NCI-H2171 (cell line): ENCODE data around the gene NR3C1.
A peak's percentile ranks its signal among the peaks of the same experiment; 100 is the strongest.

Experiments used
- DNase-seq: peaks from one replicate; lab custom pipeline; 2025; lab: John Stamatoyannopoulos, UW

Gene NR3C1

GRCh38 chr5:143403593-143404415 is at the start of gene NR3C1:
NR3C1 (minus strand) TSS chr5:143403686; CDS start chr5:143400839, 2,847 bp downstream.
- peak; percentile 73 for DNase-seq

- DNase-seq, result no peak
Measured at GRCh38 chr5:143449772-143450171, 46.3 kb upstream of the NR3C1 start.

- DNase-seq, result no peak
Measured at GRCh38 chr5:143448518-143448917, 45.0 kb upstream of the NR3C1 start.

- DNase-seq, result no peak
Measured at GRCh38 chr5:143447983-143448382, 44.5 kb upstream of the NR3C1 start.

GRCh38 chr5:143446535-143447226 is 43.2 kb upstream of the NR3C1 start:
- DNase-seq, result no peak

GRCh38 chr5:143445776-143446175 is 42.3 kb upstream of the NR3C1 start:
- no peak for DNase-seq

GRCh38 chr5:143443330-143443729 is 39.8 kb upstream of the NR3C1 start:
- DNase-seq, result no peak

- no peak for DNase-seq
Measured at GRCh38 chr5:143442385-143442784, 38.9 kb upstream of the NR3C1 start.

- DNase-seq, result no peak
Measured at GRCh38 chr5:143440448-143441115, 37.1 kb upstream of the NR3C1 start.

GRCh38 chr5:143437666-143438273 is 34.3 kb upstream of the NR3C1 start:
- DNase-seq, result no peak

GRCh38 chr5:143436871-143437270 is 33.4 kb upstream of the NR3C1 start:
- no peak for DNase-seq

- no peak for DNase-seq
Measured at GRCh38 chr5:143435210-143435657, 31.7 kb upstream of the NR3C1 start.

GRCh38 chr5:143434261-143435209 is 31.0 kb upstream of the NR3C1 start:
- no peak for DNase-seq

GRCh38 chr5:143433670-143434069 is 30.2 kb upstream of the NR3C1 start:
- no peak for DNase-seq

- no peak for DNase-seq
Measured at GRCh38 chr5:143432658-143433239, 29.3 kb upstream of the NR3C1 start.

GRCh38 chr5:143431789-143432188 is 28.3 kb upstream of the NR3C1 start:
- no peak for DNase-seq

- DNase-seq, result no peak
Measured at GRCh38 chr5:143428738-143429420, 25.4 kb upstream of the NR3C1 start.

GRCh38 chr5:143428155-143428554 is 24.7 kb upstream of the NR3C1 start:
- DNase-seq, result no peak

- DNase-seq, result no peak
Measured at GRCh38 chr5:143427122-143427735, 23.7 kb upstream of the NR3C1 start.
